SHP77 treated with DMSO at 0.1 percent for 48 hours (cell line): ENCODE results near the gene DCAF7.

ENCODE experiments used
- DNase-seq: peaks from one replicate; lab custom pipeline; 2025; lab: John Stamatoyannopoulos, UW

DCAF7 gene

GRCh38 chr17:63525190-63525946 lies 24.9 kb upstream of the DCAF7 start:
- no peak for DNase-seq

GRCh38 chr17:63526861-63527260 lies 23.4 kb upstream of the DCAF7 start:
- DNase-seq: no peak

GRCh38 chr17:63528183-63528582 lies 22.1 kb upstream of the DCAF7 start:
- no peak for DNase-seq

- DNase-seq: no peak
These were observed 20.3 kb upstream of the DCAF7 start for GRCh38 chr17:63529711-63530556.

GRCh38 chr17:63530557-63531021 lies 19.7 kb upstream of the DCAF7 start:
- DNase-seq: no peak

- DNase-seq: no peak
These were observed 19.0 kb upstream of the DCAF7 start for GRCh38 chr17:63531022-63531965.

- DNase-seq: no peak
These were observed 16.7 kb upstream of the DCAF7 start for GRCh38 chr17:63533433-63534077.

- no peak for DNase-seq
These were observed 16.2 kb upstream of the DCAF7 start for GRCh38 chr17:63534078-63534570.

GRCh38 chr17:63534816-63535455 lies 15.3 kb upstream of the DCAF7 start:
- DNase-seq: no peak

- no peak for DNase-seq
These were observed 14.6 kb upstream of the DCAF7 start for GRCh38 chr17:63535640-63536039.

GRCh38 chr17:63537001-63537400 lies 13.3 kb upstream of the DCAF7 start:
- DNase-seq: no peak

- DNase-seq: peak; percentile 40
These were observed 12.1 kb upstream of the DCAF7 start for GRCh38 chr17:63537991-63538692.

GRCh38 chr17:63538693-63539595 lies 11.3 kb upstream of the DCAF7 start:
- no peak for DNase-seq

- DNase-seq: no peak
These were observed 9.7 kb upstream of the DCAF7 start for GRCh38 chr17:63540590-63540989.

- DNase-seq: no peak
These were observed 8.1 kb upstream of the DCAF7 start for GRCh38 chr17:63542218-63542545.

GRCh38 chr17:63542942-63543821 lies 7.1 kb upstream of the DCAF7 start:
- DNase-seq: peak; percentile 30

GRCh38 chr17:63543822-63544420 lies 6.4 kb upstream of the DCAF7 start:
- no peak for DNase-seq
